SK-N-SH treated with all-trans-retinoic acid at 6 μM for 48 hours (cell line): ENCODE data around the gene KCNIP1.

Experiments used
- ATAC-seq: fragments of 200-7000 bp; cut with Tn5 transposase; 3 replicates; pipeline ENCODE4 v1.9.1; 2020; ENCODE audit warnings: mild to moderate bottlenecking, moderate library complexity
- ARNTL ChIP-seq: fragments of 450-650 bp; formaldehyde crosslinking; IDR thresholded peaks from 2 replicates; pipeline ENCODE4 v1.5.0; 2020; ENCODE audit warnings: low read depth, mild to moderate bottlenecking, moderate library complexity, borderline replicate concordance
- BACH2 ChIP-seq: fragments of 250-450 bp; sonication (Bioruptor Pico); IDR thresholded peaks from 2 replicates; pipeline ENCODE4 v1.9.0; 2021; ENCODE audit warnings: mild to moderate bottlenecking, borderline replicate concordance
- CSDC2 ChIP-seq: fragments of 250-450 bp; sonication (Bioruptor Pico); IDR thresholded peaks from 2 replicates; pipeline ENCODE4 v1.5.0; 2020; ENCODE audit warnings: mild to moderate bottlenecking, moderate library complexity
- ESRRG ChIP-seq: fragments of 250-450 bp; sonication (Bioruptor Pico); IDR thresholded peaks from 2 replicates; pipeline ENCODE4 v1.6.1; 2021; ENCODE audit warnings: mild to moderate bottlenecking
- GLIS3 ChIP-seq: fragments of 250-450 bp; sonication (Bioruptor Pico); IDR thresholded peaks from 2 replicates; pipeline ENCODE4 v1.5.0; 2020; ENCODE audit warnings: mild to moderate bottlenecking, moderate library complexity
- ISL1 ChIP-seq: fragments of 250-450 bp; sonication (Bioruptor Pico); IDR thresholded peaks from 2 replicates; pipeline ENCODE4 v2.1.2; 2022; ENCODE audit warnings: mild to moderate bottlenecking, moderate library complexity
- OSR1 ChIP-seq: fragments of 250-450 bp; sonication (Bioruptor Pico); IDR thresholded peaks from 2 replicates; pipeline ENCODE4 v1.8.0; 2022; ENCODE audit warnings: moderate library complexity, mild to moderate bottlenecking, inconsistent platforms
- POU6F1 ChIP-seq: fragments of 250-450 bp; sonication (Bioruptor Pico); IDR thresholded peaks from 2 replicates; pipeline ENCODE4 v1.8.0; 2021; ENCODE audit warnings: low read depth, mild to moderate bottlenecking, moderate library complexity, borderline replicate concordance
- PPARA ChIP-seq: fragments of 250-450 bp; sonication (Bioruptor Pico); IDR thresholded peaks from 2 replicates; pipeline ENCODE4 v1.5.0; 2020; ENCODE audit warnings: mild to moderate bottlenecking, borderline replicate concordance
- RARB ChIP-seq: fragments of 250-450 bp; sonication (Bioruptor Pico); IDR thresholded peaks from 2 replicates; pipeline ENCODE4 v1.8.0; 2021; ENCODE audit warnings: mild to moderate bottlenecking, moderate library complexity
- SNAI2 ChIP-seq: fragments of 250-450 bp; sonication (Bioruptor Pico); IDR thresholded peaks from 2 replicates; pipeline ENCODE4 v1.5.0; 2020; ENCODE audit warnings: mild to moderate bottlenecking, moderate library complexity
- TCF4 ChIP-seq: fragments of 250-450 bp; sonication (Bioruptor Pico); IDR thresholded peaks from 2 replicates; pipeline ENCODE4 v1.8.0; 2021; ENCODE audit warnings: mild to moderate bottlenecking, moderate library complexity, borderline replicate concordance
- TOX ChIP-seq: fragments of 250-450 bp; sonication (Bioruptor Pico); IDR thresholded peaks from 2 replicates; pipeline ENCODE4 v1.8.0; 2021; ENCODE audit warnings: mild to moderate bottlenecking, moderate library complexity, borderline replicate concordance
- ZC3H10 ChIP-seq: fragments of 250-450 bp; sonication (Bioruptor Pico); IDR thresholded peaks from 2 replicates; pipeline ENCODE4 v1.5.1; 2021; ENCODE audit warnings: mild to moderate bottlenecking, moderate library complexity
- ZFP3 ChIP-seq: fragments of 250-450 bp; sonication (Bioruptor Pico); IDR thresholded peaks from 2 replicates; pipeline ENCODE4 v1.5.0; 2020; ENCODE audit warnings: mild to moderate bottlenecking, moderate library complexity
- ZFP30 ChIP-seq: fragments of 450-650 bp; formaldehyde crosslinking; IDR thresholded peaks from 2 replicates; pipeline ENCODE4 v1.5.0; 2022; ENCODE audit warnings: mild to moderate bottlenecking, moderate library complexity
- ZNF565 ChIP-seq: fragments of 450-650 bp; formaldehyde crosslinking; conservative IDR thresholded peaks from 2 replicates; pipeline ENCODE4 v1.5.0; 2020; ENCODE audit warnings: low read depth, mild to moderate bottlenecking, moderate library complexity
- ZNF70 ChIP-seq: fragments of 450-650 bp; formaldehyde crosslinking; IDR thresholded peaks from 2 replicates; pipeline ENCODE4 v1.5.0; 2020; ENCODE audit warnings: mild to moderate bottlenecking, moderate library complexity
- ZNF8 ChIP-seq: fragments of 450-650 bp; formaldehyde crosslinking; IDR thresholded peaks from 2 replicates; pipeline ENCODE4 v1.5.0; 2020; ENCODE audit warnings: mild to moderate bottlenecking, moderate library complexity
- TF ChIP-seq, protein P1 (sequence below): fragments of 250-450 bp; sonication (Bioruptor Pico); IDR thresholded peaks from 2 replicates; pipeline ENCODE4 v1.5.1; 2020; ENCODE audit warnings: low read depth, mild to moderate bottlenecking, moderate library complexity
- TF ChIP-seq, protein P2 (sequence below): fragments of 250-450 bp; sonication (Bioruptor Pico); IDR thresholded peaks from 2 replicates; pipeline ENCODE4 v1.5.0; 2020; ENCODE audit warnings: mild to moderate bottlenecking, moderate library complexity
- TF ChIP-seq, protein P3 (sequence below): fragments of 250-450 bp; sonication (Bioruptor Pico); IDR thresholded peaks from 2 replicates; pipeline ENCODE4 v1.5.1; 2021; ENCODE audit warnings: mild to moderate bottlenecking, moderate library complexity
- TF ChIP-seq, protein P4 (sequence below): fragments of 250-450 bp; sonication (Bioruptor Pico); IDR thresholded peaks from 2 replicates; pipeline ENCODE4 v1.8.0; 2020; ENCODE audit warnings: mild to moderate bottlenecking, moderate library complexity, borderline replicate concordance

Gene KCNIP1

GRCh38 chr5:170485616-170485911, 18.3 kb upstream of the KCNIP1 start:
- no peak for ATAC-seq

GRCh38 chr5:170486371-170486770, 17.4 kb upstream of the KCNIP1 start:
- ATAC-seq = no peak
- no peak for TF ChIP-seq GLIS3 (CRISPR knock-in tag)
- TF ChIP-seq, protein P1, sequence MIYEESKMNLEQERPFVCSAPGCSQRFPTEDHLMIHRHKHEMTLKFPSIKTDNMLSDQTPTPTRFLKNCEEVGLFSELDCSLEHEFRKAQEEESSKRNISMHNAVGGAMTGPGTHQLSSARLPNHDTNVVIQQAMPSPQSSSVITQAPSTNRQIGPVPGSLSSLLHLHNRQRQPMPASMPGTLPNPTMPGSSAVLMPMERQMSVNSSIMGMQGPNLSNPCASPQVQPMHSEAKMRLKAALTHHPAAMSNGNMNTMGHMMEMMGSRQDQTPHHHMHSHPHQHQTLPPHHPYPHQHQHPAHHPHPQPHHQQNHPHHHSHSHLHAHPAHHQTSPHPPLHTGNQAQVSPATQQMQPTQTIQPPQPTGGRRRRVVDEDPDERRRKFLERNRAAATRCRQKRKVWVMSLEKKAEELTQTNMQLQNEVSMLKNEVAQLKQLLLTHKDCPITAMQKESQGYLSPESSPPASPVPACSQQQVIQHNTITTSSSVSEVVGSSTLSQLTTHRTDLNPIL (CRISPR knock-in tag) = no peak
- no peak for TF ChIP-seq BACH2 (CRISPR knock-in tag)
- no peak for TF ChIP-seq ZNF565 (CRISPR knock-in tag)
- no peak for TF ChIP-seq OSR1 (CRISPR knock-in tag)
- no peak for TF ChIP-seq ZNF8 (CRISPR knock-in tag)
- TF ChIP-seq, protein P2, sequence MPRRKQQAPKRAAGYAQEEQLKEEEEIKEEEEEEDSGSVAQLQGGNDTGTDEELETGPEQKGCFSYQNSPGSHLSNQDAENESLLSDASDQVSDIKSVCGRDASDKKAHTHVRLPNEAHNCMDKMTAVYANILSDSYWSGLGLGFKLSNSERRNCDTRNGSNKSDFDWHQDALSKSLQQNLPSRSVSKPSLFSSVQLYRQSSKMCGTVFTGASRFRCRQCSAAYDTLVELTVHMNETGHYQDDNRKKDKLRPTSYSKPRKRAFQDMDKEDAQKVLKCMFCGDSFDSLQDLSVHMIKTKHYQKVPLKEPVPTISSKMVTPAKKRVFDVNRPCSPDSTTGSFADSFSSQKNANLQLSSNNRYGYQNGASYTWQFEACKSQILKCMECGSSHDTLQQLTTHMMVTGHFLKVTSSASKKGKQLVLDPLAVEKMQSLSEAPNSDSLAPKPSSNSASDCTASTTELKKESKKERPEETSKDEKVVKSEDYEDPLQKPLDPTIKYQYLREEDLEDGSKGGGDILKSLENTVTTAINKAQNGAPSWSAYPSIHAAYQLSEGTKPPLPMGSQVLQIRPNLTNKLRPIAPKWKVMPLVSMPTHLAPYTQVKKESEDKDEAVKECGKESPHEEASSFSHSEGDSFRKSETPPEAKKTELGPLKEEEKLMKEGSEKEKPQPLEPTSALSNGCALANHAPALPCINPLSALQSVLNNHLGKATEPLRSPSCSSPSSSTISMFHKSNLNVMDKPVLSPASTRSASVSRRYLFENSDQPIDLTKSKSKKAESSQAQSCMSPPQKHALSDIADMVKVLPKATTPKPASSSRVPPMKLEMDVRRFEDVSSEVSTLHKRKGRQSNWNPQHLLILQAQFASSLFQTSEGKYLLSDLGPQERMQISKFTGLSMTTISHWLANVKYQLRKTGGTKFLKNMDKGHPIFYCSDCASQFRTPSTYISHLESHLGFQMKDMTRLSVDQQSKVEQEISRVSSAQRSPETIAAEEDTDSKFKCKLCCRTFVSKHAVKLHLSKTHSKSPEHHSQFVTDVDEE (CRISPR knock-in tag) = no peak
- TF ChIP-seq TOX (CRISPR knock-in tag) = no peak
- TF ChIP-seq ZFP30 = no peak

More at GRCh38 chr5:170485616-170485911, 18.3 kb upstream of the KCNIP1 start:
- TF ChIP-seq ZNF70 (CRISPR knock-in tag) (no peak), ZFP30 (no peak), SNAI2 (no peak), CSDC2 (CRISPR knock-in tag) (no peak), TOX (CRISPR knock-in tag) (no peak), ZFP3 (CRISPR knock-in tag) (no peak), ISL1 (CRISPR knock-in tag) (no peak), PPARA (no peak), RARB (no peak)
- TF ChIP-seq, protein P3, sequence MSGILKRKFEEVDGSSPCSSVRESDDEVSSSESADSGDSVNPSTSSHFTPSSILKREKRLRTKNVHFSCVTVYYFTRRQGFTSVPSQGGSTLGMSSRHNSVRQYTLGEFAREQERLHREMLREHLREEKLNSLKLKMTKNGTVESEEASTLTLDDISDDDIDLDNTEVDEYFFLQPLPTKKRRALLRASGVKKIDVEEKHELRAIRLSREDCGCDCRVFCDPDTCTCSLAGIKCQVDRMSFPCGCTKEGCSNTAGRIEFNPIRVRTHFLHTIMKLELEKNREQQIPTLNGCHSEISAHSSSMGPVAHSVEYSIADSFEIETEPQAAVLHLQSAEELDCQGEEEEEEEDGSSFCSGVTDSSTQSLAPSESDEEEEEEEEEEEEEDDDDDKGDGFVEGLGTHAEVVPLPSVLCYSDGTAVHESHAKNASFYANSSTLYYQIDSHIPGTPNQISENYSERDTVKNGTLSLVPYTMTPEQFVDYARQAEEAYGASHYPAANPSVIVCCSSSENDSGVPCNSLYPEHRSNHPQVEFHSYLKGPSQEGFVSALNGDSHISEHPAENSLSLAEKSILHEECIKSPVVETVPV (CRISPR knock-in tag) = no peak
- TF ChIP-seq, all 23 proteins: peak for 0

GRCh38 chr5:170488570-170488969, 15.2 kb upstream of the KCNIP1 start:
- ATAC-seq = no peak
- TF ChIP-seq POU6F1 (CRISPR knock-in tag) = no peak
- TF ChIP-seq, all 23 proteins: peak for 0

DNA sequence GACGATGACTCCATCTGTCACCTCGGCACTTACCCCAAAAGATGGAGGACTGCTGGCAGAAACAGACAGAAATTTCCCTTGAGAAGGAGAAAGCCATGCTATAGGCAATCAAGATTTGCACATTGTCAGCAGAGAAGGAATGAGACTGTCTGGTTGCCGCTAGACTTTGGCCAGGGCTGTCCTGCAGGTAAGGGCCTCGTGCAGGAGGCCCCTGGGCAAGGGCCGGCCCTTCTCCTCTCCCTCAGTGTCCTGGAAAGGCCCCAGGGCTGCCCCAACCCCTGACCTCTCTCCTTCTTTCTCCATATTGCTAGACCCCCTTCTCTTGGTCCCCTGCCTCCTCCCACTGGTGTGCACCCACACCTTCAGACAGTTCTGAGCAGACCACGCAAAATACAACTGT, 14.6 kb upstream of the KCNIP1 start:
- TF ChIP-seq ARNTL (CRISPR knock-in tag) = no peak
- TF ChIP-seq ZC3H10 (CRISPR knock-in tag) = no peak
- no peak for TF ChIP-seq ZNF8 (CRISPR knock-in tag)
- no peak for TF ChIP-seq POU6F1 (CRISPR knock-in tag)
- no peak for TF ChIP-seq RARB
- TF ChIP-seq SNAI2 = no peak
- TF ChIP-seq, protein P4, sequence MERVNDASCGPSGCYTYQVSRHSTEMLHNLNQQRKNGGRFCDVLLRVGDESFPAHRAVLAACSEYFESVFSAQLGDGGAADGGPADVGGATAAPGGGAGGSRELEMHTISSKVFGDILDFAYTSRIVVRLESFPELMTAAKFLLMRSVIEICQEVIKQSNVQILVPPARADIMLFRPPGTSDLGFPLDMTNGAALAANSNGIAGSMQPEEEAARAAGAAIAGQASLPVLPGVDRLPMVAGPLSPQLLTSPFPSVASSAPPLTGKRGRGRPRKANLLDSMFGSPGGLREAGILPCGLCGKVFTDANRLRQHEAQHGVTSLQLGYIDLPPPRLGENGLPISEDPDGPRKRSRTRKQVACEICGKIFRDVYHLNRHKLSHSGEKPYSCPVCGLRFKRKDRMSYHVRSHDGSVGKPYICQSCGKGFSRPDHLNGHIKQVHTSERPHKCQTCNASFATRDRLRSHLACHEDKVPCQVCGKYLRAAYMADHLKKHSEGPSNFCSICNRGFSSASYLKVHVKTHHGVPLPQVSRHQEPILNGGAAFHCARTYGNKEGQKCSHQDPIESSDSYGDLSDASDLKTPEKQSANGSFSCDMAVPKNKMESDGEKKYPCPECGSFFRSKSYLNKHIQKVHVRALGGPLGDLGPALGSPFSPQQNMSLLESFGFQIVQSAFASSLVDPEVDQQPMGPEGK (CRISPR knock-in tag) = no peak
- no peak for TF ChIP-seq ZNF70 (CRISPR knock-in tag)
- TF ChIP-seq, protein P3 (CRISPR knock-in tag) = no peak
- TF ChIP-seq PPARA = no peak
- TF ChIP-seq TCF4 = no peak
- TF ChIP-seq, protein P1 (CRISPR knock-in tag) = no peak
- TF ChIP-seq CSDC2 (CRISPR knock-in tag) = no peak
- no peak for TF ChIP-seq ESRRG (CRISPR knock-in tag)
- TF ChIP-seq GLIS3 (CRISPR knock-in tag) = no peak
- no peak for TF ChIP-seq ZFP3 (CRISPR knock-in tag)
- ATAC-seq = no peak
